HepG2 (cell line): ENCODE results near the gene NCOA5. TPM values are rescaled to one million over a fixed set of nuclear protein-coding genes. Genes with fewer than 3 reads are reported as not detected.
A peak's percentile ranks its signal among the peaks of the same experiment; 100 is the strongest.

Source experiments
- ATAC-seq: fragments of 200-7000 bp; cut with Tn5 transposase; 3 replicates; pipeline ENCODE4 v1.9.1; 2020; ENCODE audit warnings: mild to moderate bottlenecking, moderate library complexity
- BruUV-seq: library from RNA; stranded (reverse); fragments of 400-500 nt; replicated peaks from 2 replicates; lab custom pipeline; 2021; lab: Mats Ljungman, UMichigan
- CTCF ChIA-PET: fragments of 300-600 bp; formaldehyde crosslinking; extraction: SDS; loops from one replicate; lab custom pipeline; 2021; ENCODE audit warnings: low total read pairs, inconsistent platforms, low intra/inter-chr PET ratio; lab: Yijun Ruan, JAX
- POLR2A ChIA-PET: fragments of 350-600 bp; sonication (Branson Sonifier 250); formaldehyde crosslinking; loops from one replicate; lab custom pipeline; 2020; ENCODE audit warnings: antibody characterized with exemption, inconsistent platforms; lab: Yijun Ruan, JAX
- DNase-seq: peaks from one replicate; pipeline ENCODE4 v3.0.0-alpha.2; 2015; ENCODE audit warnings: low spot score
- FAIRE-seq: peaks from 3 replicates; lab custom pipeline; 2011; peaks lifted over from hg19 to GRCh38; lab: Jason Lieb, UNC
- H2AFZ ChIP-seq: one replicate; pipeline ENCODE4 v1.6.1; 2011; ENCODE audit warnings: low read length, inconsistent platforms
- H3K27ac ChIP-seq: fragments of 300-600 bp; 3 replicates; pipeline ENCODE4 v1.8.0; 2011; ENCODE audit warnings: mixed run types, mild to moderate bottlenecking, mixed read lengths, low read length, inconsistent platforms; ENCODE audit not compliant: insufficient read depth; ENCODE audit errors: extremely low read length
- H3K27me3 ChIP-seq, 2 experiments: fragments of 200-600 bp in 1 of 2; 2 replicates in 1 of 2; 3 replicates in 1 of 2; pipeline versions ENCODE4 v1.6.0 to v1.8.0; 2011; ENCODE audit warnings: low read length in 2 of 2, mild to moderate bottlenecking in 2 of 2, moderate library complexity in 2 of 2, inconsistent platforms in 1 of 2; ENCODE audit not compliant: insufficient read depth in 2 of 2, control insufficient read depth in 1 of 2
- H3K36me3 ChIP-seq, 2 experiments: fragments of 200-600 bp in 1 of 2; replicated peaks in 1 of 2; 2 replicates in 1 of 2; 3 replicates in 1 of 2; pipeline versions ENCODE4 v1.5.1 to v1.8.0; 2011; ENCODE audit warnings: low read length in 2 of 2, inconsistent platforms in 1 of 2; ENCODE audit not compliant: insufficient read depth in 2 of 2, control insufficient read depth in 1 of 2
- H3K4me1 ChIP-seq: 2 replicates; pipeline ENCODE4 v1.5.1; 2012; ENCODE audit warnings: low read length, inconsistent platforms; ENCODE audit not compliant: insufficient read depth
- H3K4me2 ChIP-seq: 2 replicates; pipeline ENCODE4 v1.6.0; 2011; ENCODE audit warnings: low read depth, low read length, inconsistent platforms
- H3K4me3 ChIP-seq, 3 experiments: fragments of 200-600 bp in 1 of 3; sonication (generic), shearing (Covaris generic) in 1 of 3; replicated peaks in 1 of 3; 2 replicates each; pipeline ENCODE4 v1.5.1; 2011 to 2016; ENCODE audit warnings: low read length in 3 of 3, inconsistent platforms in 2 of 3, low read depth in 2 of 3, mild to moderate bottlenecking in 2 of 3, control low read depth in 1 of 3, mixed read lengths in 1 of 3; ENCODE audit not compliant: insufficient read depth in 1 of 3
- H3K79me2 ChIP-seq: one replicate; pipeline ENCODE4 v1.6.1; 2011; ENCODE audit warnings: low read length, inconsistent platforms; ENCODE audit not compliant: insufficient read depth
- H3K9ac ChIP-seq: 2 replicates; pipeline ENCODE4 v1.6.0; 2011; ENCODE audit warnings: mild to moderate bottlenecking, low read depth, low read length, inconsistent platforms; ENCODE audit not compliant: insufficient read depth
- H3K9me3 ChIP-seq: 2 replicates; pipeline ENCODE4 v1.5.1; 2012; ENCODE audit warnings: mild to moderate bottlenecking, low read length
- H4K20me1 ChIP-seq: 2 replicates; pipeline ENCODE4 v1.6.0; 2011; ENCODE audit warnings: inconsistent platforms, mild to moderate bottlenecking, low read length, moderate library complexity; ENCODE audit not compliant: insufficient read depth
- CHCHD3 ChIP-seq: sonication (generic); formaldehyde crosslinking; IDR thresholded peaks from 2 replicates; pipeline ENCODE4 v1.8.0; 2022; ENCODE audit warnings: mild to moderate bottlenecking, missing genetic modification reagents, moderate library complexity
- NFIC ChIP-seq: IDR thresholded peaks from 2 replicates; pipeline ENCODE4 v1.6.1; 2012; ENCODE audit warnings: mild to moderate bottlenecking, low read length, inconsistent platforms
- SIX1 ChIP-seq: sonication (generic); formaldehyde crosslinking; IDR thresholded peaks from 2 replicates; pipeline ENCODE4 v1.4.0; 2020; ENCODE audit warnings: missing genetic modification reagents, borderline replicate concordance
- SMARCE1 ChIP-seq: fragments of 450-650 bp; IDR thresholded peaks from 2 replicates; pipeline ENCODE4 v1.6.1; 2017; ENCODE audit warnings: borderline replicate concordance
- WIZ ChIP-seq: sonication (generic); formaldehyde crosslinking; IDR thresholded peaks from 2 replicates; pipeline ENCODE4 v1.5.1; 2020; ENCODE audit warnings: mild to moderate bottlenecking, missing genetic modification reagents
- ZNF136 ChIP-seq: sonication (generic); formaldehyde crosslinking; IDR thresholded peaks from 2 replicates; pipeline ENCODE4 v1.8.1; 2022; ENCODE audit warnings: low read depth, mild to moderate bottlenecking, moderate library complexity, missing genetic modification reagents
- ZNF746 ChIP-seq: sonication (generic); formaldehyde crosslinking; IDR thresholded peaks from 2 replicates; pipeline ENCODE4 v1.8.0; 2022; ENCODE audit warnings: mild to moderate bottlenecking, missing genetic modification reagents
- WGBS: methylation state at CpG from one replicate; pipeline ENCODE4 v1.1.6; 2017; ENCODE audit warnings: low lambda C conversion rate; 5-methylcytosine and 5-hydroxymethylcytosine counted together
- in situ Hi-C: cut with HindIII; loops from 2 replicates; pipeline ENCODE4 v1.10.0; 2017; ENCODE audit warnings: low pct_unique_long_range_greater_than_20kb; ENCODE audit not compliant: extremely low pct_ligation_motif_present
- intact Hi-C: fragments of 100-400 bp; cut with micrococcal nuclease; formaldehyde crosslinking; loops from one replicate; pipeline ENCODE4 v1.10.0; 2022; ENCODE audit not compliant: unreplicated experiment
- polyA plus RNA-seq, 8 experiments: library from polyadenylated mRNA; depleted of rRNA in 3 of 8; stranded (reverse) in 7 of 8; unstranded in 1 of 8; fragments of >200 nt; fragmentation: Illumina TruSeq in 4 of 8; extraction: Trizol in 4 of 8; gene quantifications; 2 replicates each; pipeline versions ENCODE4 v1.2.1 to v1.2.3, GENCODE V29; 2011 to 2016; ENCODE audit warnings: low read depth in 4 of 8, missing spikeins in 1 of 8, mixed read lengths in 1 of 8; ENCODE audit not compliant: insufficient read depth in 1 of 8
- total RNA-seq, 5 experiments: library from RNA; depleted of rRNA; stranded (reverse); fragments of >200 nt; fragmentation: Illumina TruSeq; extraction: Trizol; gene quantifications; 2 replicates each; pipeline ENCODE4 v1.2.3, GENCODE V29; 2016; ENCODE audit warnings: low read depth in 1 of 5
- TF ChIP-seq, protein P1 (sequence below), 2 experiments: sonication (generic) in 1 of 2; formaldehyde crosslinking in 1 of 2; IDR thresholded peaks; 2 replicates each; pipeline versions ENCODE4 v1.6.1 to v1.9.0; 2014 to 2022; ENCODE audit warnings: antibody characterized with exemption in 1 of 2, borderline replicate concordance in 1 of 2, inconsistent platforms in 1 of 2, low read depth in 1 of 2, missing genetic modification reagents in 1 of 2
- TF ChIP-seq, protein P2 (sequence below): sonication (generic); formaldehyde crosslinking; conservative IDR thresholded peaks from 2 replicates; pipeline ENCODE4 v1.4.0; 2020; ENCODE audit warnings: missing genetic modification reagents
- TF ChIP-seq, protein P3 (sequence below): sonication (generic); IDR thresholded peaks from 2 replicates; pipeline ENCODE4 v1.6.1; 2016; ENCODE audit warnings: low read depth, borderline replicate concordance
- TF ChIP-seq, protein P4 (sequence below): sonication (generic); formaldehyde crosslinking; IDR thresholded peaks from 2 replicates; pipeline ENCODE4 v1.4.0; 2020; ENCODE audit warnings: mild to moderate bottlenecking, missing genetic modification reagents

NCOA5 gene
- total and polyA plus RNA-seq, 2 of the 13 experiments (the other 11 are each of a cell fraction or from before 2014, with no cell fraction given) = 16.5 to 28.4 TPM

DNA sequence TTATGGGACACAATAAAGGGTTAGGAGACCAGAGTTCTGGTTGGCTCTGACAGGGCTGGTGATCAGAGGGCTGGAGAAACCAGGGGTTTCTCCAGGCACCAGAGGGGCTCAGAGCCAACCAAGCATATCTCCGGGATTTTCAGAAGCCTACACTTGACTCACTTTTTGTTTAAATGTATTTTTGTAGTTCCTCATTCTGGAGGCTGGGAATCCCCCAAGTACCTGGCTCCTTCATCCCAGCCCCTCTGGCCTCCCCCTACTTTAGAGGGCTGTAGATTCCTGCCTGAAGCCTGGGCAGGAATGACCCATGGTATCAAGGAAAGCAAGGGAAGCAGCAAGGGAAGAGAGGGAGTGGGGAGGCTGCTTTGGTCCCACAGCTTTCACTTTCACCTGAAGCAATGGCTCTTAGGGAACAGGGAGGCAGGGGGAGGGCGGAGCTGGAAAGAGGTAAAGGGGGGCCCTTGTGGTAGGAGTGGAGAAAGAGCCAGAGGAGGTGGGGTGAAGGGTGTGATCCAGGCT, 29.3 kb upstream of the NCOA5 start:
- H3K4me3 ChIP-seq = peak overlapping the region in 2 of 3 experiments; percentile 42 to 65; a peak in 3 of 6 replicates
- H3K27ac ChIP-seq = no peak overlapping the region
- H3K79me2 ChIP-seq = no peaks in the 10 kb centered on the region
- BruUV-seq = no TSS peak
- DNase-seq (no peak), FAIRE-seq (no peak), ATAC-seq (peak; percentile 6; the same call in 1 of the 3 replicates)
- H2AFZ ChIP-seq = no peak overlapping the region
- CTCF ChIA-PET = no interaction called here
- H3K27me3 ChIP-seq = peaks cover 0 to 37% of the 10 kb centered on the region in 2 experiments; a peak in 3 of 5 replicates
- H3K4me2 ChIP-seq = peak overlapping the region; percentile 69
- H3K36me3 ChIP-seq = no peaks in the 10 kb centered on the region
- POLR2A ChIA-PET = interaction anchor here (0.8 kb wide), 1 partner anchor 245 kb away, joined by 3 read pairs; no protein-coding TSS in a partner anchor
- H3K4me1 ChIP-seq = peaks cover 16% of the 10 kb centered on the region
- intact Hi-C loops = no loop called here
- H3K9ac ChIP-seq = peak overlapping the region; percentile 50
- H3K9me3 ChIP-seq = no peaks in the 10 kb centered on the region
- no peaks in the 10 kb centered on the region for H4K20me1 ChIP-seq
- in situ Hi-C loops = no loop called here
- WGBS = 3% methylated on average over 2 of the region's 2 CpGs
- TF ChIP-seq ZNF136 = no peak
- no peak for TF ChIP-seq SIX1 (CRISPR knock-in tag)
- TF ChIP-seq, protein P1, sequence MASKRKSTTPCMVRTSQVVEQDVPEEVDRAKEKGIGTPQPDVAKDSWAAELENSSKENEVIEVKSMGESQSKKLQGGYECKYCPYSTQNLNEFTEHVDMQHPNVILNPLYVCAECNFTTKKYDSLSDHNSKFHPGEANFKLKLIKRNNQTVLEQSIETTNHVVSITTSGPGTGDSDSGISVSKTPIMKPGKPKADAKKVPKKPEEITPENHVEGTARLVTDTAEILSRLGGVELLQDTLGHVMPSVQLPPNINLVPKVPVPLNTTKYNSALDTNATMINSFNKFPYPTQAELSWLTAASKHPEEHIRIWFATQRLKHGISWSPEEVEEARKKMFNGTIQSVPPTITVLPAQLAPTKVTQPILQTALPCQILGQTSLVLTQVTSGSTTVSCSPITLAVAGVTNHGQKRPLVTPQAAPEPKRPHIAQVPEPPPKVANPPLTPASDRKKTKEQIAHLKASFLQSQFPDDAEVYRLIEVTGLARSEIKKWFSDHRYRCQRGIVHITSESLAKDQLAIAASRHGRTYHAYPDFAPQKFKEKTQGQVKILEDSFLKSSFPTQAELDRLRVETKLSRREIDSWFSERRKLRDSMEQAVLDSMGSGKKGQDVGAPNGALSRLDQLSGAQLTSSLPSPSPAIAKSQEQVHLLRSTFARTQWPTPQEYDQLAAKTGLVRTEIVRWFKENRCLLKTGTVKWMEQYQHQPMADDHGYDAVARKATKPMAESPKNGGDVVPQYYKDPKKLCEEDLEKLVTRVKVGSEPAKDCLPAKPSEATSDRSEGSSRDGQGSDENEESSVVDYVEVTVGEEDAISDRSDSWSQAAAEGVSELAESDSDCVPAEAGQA (IDR thresholded peaks at IDR 0.05; ENCODE audit: low read depth) = no peak
- TF ChIP-seq, protein P1 (CRISPR knock-in tag; IDR thresholded peaks at IDR 0.05; ENCODE audit: borderline replicate concordance) = no peak
- TF ChIP-seq SMARCE1 = no peak
- TF ChIP-seq, protein P2, sequence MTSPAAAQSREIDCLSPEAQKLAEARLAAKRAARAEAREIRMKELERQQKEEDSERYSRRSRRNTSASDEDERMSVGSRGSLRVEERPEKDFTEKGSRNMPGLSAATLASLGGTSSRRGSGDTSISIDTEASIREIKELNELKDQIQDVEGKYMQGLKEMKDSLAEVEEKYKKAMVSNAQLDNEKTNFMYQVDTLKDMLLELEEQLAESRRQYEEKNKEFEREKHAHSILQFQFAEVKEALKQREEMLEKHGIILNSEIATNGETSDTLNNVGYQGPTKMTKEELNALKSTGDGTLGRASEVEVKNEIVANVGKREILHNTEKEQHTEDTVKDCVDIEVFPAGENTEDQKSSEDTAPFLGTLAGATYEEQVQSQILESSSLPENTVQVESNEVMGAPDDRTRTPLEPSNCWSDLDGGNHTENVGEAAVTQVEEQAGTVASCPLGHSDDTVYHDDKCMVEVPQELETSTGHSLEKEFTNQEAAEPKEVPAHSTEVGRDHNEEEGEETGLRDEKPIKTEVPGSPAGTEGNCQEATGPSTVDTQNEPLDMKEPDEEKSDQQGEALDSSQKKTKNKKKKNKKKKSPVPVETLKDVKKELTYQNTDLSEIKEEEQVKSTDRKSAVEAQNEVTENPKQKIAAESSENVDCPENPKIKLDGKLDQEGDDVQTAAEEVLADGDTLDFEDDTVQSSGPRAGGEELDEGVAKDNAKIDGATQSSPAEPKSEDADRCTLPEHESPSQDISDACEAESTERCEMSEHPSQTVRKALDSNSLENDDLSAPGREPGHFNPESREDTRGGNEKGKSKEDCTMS (CRISPR knock-in tag) = no peak
- TF ChIP-seq, protein P3, sequence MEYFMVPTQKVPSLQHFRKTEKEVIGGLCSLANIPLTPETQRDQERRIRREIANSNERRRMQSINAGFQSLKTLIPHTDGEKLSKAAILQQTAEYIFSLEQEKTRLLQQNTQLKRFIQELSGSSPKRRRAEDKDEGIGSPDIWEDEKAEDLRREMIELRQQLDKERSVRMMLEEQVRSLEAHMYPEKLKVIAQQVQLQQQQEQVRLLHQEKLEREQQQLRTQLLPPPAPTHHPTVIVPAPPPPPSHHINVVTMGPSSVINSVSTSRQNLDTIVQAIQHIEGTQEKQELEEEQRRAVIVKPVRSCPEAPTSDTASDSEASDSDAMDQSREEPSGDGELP = no peak
- TF ChIP-seq ZNF746 = no peak
- TF ChIP-seq CHCHD3 (CRISPR knock-in tag) = no peak
- TF ChIP-seq WIZ = no peak
- no peak for TF ChIP-seq NFIC
- TF ChIP-seq, protein P4, sequence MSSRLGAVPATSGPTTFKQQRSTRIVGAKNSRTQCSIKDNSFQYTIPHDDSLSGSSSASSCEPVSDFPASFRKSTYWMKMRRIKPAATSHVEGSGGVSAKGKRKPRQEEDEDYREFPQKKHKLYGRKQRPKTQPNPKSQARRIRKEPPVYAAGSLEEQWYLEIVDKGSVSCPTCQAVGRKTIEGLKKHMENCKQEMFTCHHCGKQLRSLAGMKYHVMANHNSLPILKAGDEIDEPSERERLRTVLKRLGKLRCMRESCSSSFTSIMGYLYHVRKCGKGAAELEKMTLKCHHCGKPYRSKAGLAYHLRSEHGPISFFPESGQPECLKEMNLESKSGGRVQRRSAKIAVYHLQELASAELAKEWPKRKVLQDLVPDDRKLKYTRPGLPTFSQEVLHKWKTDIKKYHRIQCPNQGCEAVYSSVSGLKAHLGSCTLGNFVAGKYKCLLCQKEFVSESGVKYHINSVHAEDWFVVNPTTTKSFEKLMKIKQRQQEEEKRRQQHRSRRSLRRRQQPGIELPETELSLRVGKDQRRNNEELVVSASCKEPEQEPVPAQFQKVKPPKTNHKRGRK (CRISPR knock-in tag) = no peak
